Measurements from ENCODE around the gene NUDT16L1. TPM values are rescaled to one million over a fixed set of nuclear protein-coding genes. Genes with fewer than 3 reads are reported as not detected.

Gene NUDT16L1
- total RNA-seq, 1 experiment from 2014 or later = 32.6 TPM

GRCh38 chr16:4656695-4657686 lies 36.4 kb upstream of the NUDT16L1 start:
- H3K27ac Mint-ChIP-seq (ENCODE audit: unreplicated experiment) = no peak overlapping the region
- no peak overlapping the region for H3K4me3 Mint-ChIP-seq (ENCODE audit: low read depth, unreplicated experiment)
- TF ChIP-seq CTCF (IDR thresholded peaks at IDR 0.05; ENCODE audit: unreplicated experiment) = no peak
- H3K4me1 Mint-ChIP-seq (ENCODE audit: low read depth, unreplicated experiment) = peaks cover 19% of the 10 kb centered on the region
- DNase-seq = no peak
- no peaks in the 10 kb centered on the region for H3K9me3 Mint-ChIP-seq (ENCODE audit: low read depth, unreplicated experiment)
- CTCF ChIA-PET = interaction anchor here (0.6 kb wide), 1 partner anchor 188 kb away, joined by 3 read pairs; no protein-coding TSS in a partner anchor
- peaks cover 58% of the 10 kb centered on the region for H3K36me3 Mint-ChIP-seq (ENCODE audit: insufficient read depth, unreplicated experiment)
- no TSS peak for BruUV-seq (replicated peaks)
- H3K27me3 Mint-ChIP-seq (ENCODE audit: unreplicated experiment) = no peaks in the 10 kb centered on the region
- intact Hi-C loops (cut with micrococcal nuclease; ENCODE audit: unreplicated experiment) = no loop called here

- peaks cover 16% of the 10 kb centered on the region for H3K4me1 Mint-ChIP-seq (ENCODE audit: low read depth, unreplicated experiment)
- peaks cover 64% of the 10 kb centered on the region for H3K36me3 Mint-ChIP-seq (ENCODE audit: insufficient read depth, unreplicated experiment)
- intact Hi-C loops (cut with micrococcal nuclease; ENCODE audit: unreplicated experiment) = no loop called here
- H3K27ac Mint-ChIP-seq (ENCODE audit: unreplicated experiment) = no peak overlapping the region
- no peak overlapping the region for H3K4me3 Mint-ChIP-seq (ENCODE audit: low read depth, unreplicated experiment)
- no peaks in the 10 kb centered on the region for H3K9me3 Mint-ChIP-seq (ENCODE audit: low read depth, unreplicated experiment)
- CTCF ChIA-PET = no interaction called here
- H3K27me3 Mint-ChIP-seq (ENCODE audit: unreplicated experiment) = no peaks in the 10 kb centered on the region
- DNase-seq = no peak
- no TSS peak for BruUV-seq (replicated peaks)
- TF ChIP-seq CTCF (IDR thresholded peaks at IDR 0.05; ENCODE audit: unreplicated experiment) = no peak
Observed at GRCh38 chr16:4659363-4660353, 33.7 kb upstream of the NUDT16L1 start.

- no peak overlapping the region for H3K27ac Mint-ChIP-seq (ENCODE audit: unreplicated experiment)
- intact Hi-C loops (cut with micrococcal nuclease; ENCODE audit: unreplicated experiment) = no loop called here
- H3K36me3 Mint-ChIP-seq (ENCODE audit: insufficient read depth, unreplicated experiment) = peaks cover 61% of the 10 kb centered on the region
- peaks cover 20% of the 10 kb centered on the region for H3K4me1 Mint-ChIP-seq (ENCODE audit: low read depth, unreplicated experiment)
- no peak overlapping the region for H3K4me3 Mint-ChIP-seq (ENCODE audit: low read depth, unreplicated experiment)
- no peak for DNase-seq
- H3K27me3 Mint-ChIP-seq (ENCODE audit: unreplicated experiment) = no peaks in the 10 kb centered on the region
- TF ChIP-seq CTCF (IDR thresholded peaks at IDR 0.05; ENCODE audit: unreplicated experiment) = no peak
- H3K9me3 Mint-ChIP-seq (ENCODE audit: low read depth, unreplicated experiment) = no peaks in the 10 kb centered on the region
- BruUV-seq (replicated peaks) = no TSS peak
- CTCF ChIA-PET = no interaction called here
Observed at GRCh38 chr16:4660454-4661007, 32.8 kb upstream of the NUDT16L1 start.

GRCh38 chr16:4661661-4662060 lies 31.7 kb upstream of the NUDT16L1 start:
- CTCF ChIA-PET = no interaction called here
- TF ChIP-seq CTCF (IDR thresholded peaks at IDR 0.05; ENCODE audit: unreplicated experiment) = no peak
- Mint-ChIP-seq H3K36me3 (ENCODE audit: insufficient read depth, unreplicated experiment) (peaks cover 55% of the 10 kb centered on the region), H3K27me3 (ENCODE audit: unreplicated experiment) (no peaks in the 10 kb centered on the region), H3K4me3 (ENCODE audit: low read depth, unreplicated experiment) (no peak overlapping the region), H3K27ac (ENCODE audit: unreplicated experiment) (no peak overlapping the region), H3K9me3 (ENCODE audit: low read depth, unreplicated experiment) (no peaks in the 10 kb centered on the region), H3K4me1 (ENCODE audit: low read depth, unreplicated experiment) (peaks cover 20% of the 10 kb centered on the region)
- DNase-seq = no peak
- BruUV-seq (replicated peaks) = no TSS peak
- intact Hi-C loops (cut with micrococcal nuclease; ENCODE audit: unreplicated experiment) = no loop called here

Measured in Calu3 (cell line).